HG03045 (cell line): ENCODE measurements around the gene OR2V1.
"Not testable (repeated sequence)": the region's sequence is repeated elsewhere in the genome, so short reads cannot be mapped to it uniquely, and the experiment has no call there.

Source experiments
- ATAC-seq: cut with Tn5 transposase; IDR thresholded peaks from one replicate; pipeline ENCODE4 v1.9.1; 2021; ENCODE audit warnings: mild to moderate bottlenecking, moderate library complexity; ENCODE audit not compliant: unreplicated experiment

Gene OR2V1

DNA sequence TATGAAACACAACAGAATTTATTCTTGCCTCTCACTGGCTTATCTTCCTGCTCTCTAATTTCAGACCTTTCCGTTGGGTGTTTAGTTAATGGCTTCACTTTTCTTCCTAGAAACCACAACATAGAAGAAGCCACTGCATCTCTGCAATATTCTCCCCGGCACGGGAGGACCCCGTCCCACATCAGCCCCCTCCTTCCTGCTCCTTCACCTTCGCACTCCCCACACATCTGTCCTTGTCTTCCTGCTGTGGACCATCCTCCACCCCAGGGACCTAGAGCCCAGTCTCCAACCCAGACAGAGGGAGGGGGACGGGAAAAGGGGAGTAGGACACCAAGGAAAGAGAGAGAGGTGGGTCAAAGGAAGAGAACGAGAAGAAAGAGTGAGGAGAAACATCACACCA is 1.4 kb downstream of the OR2V1 start:
- ATAC-seq: no peak

- ATAC-seq: no peak
Measured at GRCh38 chr5:181127907-181128626, 2.9 kb downstream of the OR2V1 start.

GRCh38 chr5:181127456-181127855 is 3.5 kb downstream of the OR2V1 start:
- ATAC-seq: no peak

- ATAC-seq: no peak
Measured at GRCh38 chr5:181126841-181127240, 4.1 kb downstream of the OR2V1 start.

DNA sequence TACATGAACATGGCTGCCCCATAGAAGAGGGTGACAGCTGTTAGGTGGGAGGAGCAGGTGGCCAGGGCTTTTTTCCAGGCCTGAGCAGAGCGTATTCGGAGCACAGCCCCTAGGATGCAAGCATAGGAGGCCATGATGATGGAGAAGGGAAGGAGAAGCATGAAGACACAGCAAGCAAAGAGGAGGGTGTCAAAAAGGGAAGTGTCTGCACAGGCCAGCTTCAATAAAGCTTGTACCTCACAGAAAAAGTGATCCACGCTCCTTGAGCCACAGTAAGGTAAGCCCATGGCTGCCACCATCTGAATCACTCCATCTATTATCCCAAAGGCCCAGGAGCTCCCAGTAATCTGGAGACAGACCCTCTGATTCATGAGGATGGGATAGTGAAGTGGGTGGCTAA is 6.4 kb downstream of the OR2V1 start:
- no peak for ATAC-seq

GRCh38 chr5:181121675-181122561 is 9.1 kb downstream of the OR2V1 start:
- no peak for ATAC-seq

GRCh38 chr5:181120761-181121160 is 10.2 kb downstream of the OR2V1 start:
- no peak for ATAC-seq

DNA sequence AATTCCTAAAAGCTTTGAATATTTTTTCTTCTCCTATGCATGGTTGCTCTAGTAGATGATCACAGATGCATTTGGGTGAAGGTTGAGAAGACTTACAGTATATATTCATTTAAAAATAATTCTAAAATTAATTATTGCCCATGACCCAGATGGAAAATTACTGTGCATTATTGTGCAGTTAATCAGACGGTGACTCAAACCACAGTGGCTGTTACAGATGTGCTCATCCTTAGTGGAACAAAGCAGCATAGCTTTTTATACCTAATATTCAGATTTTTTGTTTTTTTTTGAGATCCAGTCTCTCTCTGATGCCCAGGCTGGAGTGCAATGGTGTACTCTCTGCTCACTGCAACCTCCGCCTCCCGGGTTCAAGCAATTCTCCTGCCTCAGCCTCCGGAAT is 10.7 kb downstream of the OR2V1 start:
- no peak for ATAC-seq

GRCh38 chr5:181119105-181119504 is 11.9 kb downstream of the OR2V1 start:
- ATAC-seq: no peak

- ATAC-seq: no peak
Measured at GRCh38 chr5:181118369-181118768, 12.6 kb downstream of the OR2V1 start.

GRCh38 chr5:181114844-181115778 is 15.9 kb downstream of the OR2V1 start:
- ATAC-seq: no peak

DNA sequence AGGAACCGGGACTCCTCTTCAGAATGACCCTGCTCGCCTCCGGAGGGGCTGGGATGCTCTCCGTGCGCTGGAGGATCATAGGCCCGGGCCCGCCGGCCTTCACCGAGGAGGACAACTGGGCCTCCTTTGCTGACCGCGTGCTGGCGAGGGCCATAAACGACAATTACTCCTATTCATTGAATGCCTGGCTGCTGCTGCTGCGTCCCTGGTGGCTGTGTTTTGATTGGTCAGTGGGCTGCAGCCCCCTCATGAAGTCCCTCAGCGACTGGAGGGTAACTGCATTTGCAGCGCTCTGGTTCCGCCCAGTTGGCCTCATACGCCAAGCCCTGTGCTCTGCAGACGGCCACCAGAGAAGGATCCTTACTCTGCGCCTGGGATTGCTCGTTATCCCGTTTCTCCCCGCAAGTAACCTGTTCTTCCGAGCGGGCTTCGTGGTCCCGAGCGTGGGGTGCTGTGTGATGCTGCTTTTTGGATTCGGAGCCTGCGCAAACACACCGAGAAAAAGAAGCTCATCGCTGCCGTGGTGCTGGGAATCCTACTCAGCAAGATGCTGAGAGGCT is 16.6 kb downstream of the OR2V1 start:
- no peak for ATAC-seq

DNA sequence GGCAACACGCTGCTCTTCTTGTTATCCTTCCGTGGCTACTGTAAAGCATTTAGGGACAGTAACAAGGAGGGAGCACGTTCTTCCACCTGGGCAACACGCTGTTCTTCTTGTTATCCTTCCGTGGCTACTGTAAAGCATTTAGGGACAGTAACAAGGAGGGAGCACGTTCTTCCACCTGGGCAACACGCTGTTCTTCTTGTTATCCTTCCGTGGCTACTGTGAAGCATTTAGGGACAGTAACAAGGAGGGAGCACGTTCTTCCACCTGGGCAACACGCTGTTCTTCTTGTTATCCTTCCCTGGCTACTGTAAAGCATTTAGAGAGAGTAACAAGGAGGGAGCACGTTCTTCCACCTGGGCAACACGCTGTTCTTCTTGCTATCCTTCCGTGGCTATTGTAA is 17.4 kb downstream of the OR2V1 start:
- ATAC-seq: not testable (repeated sequence)

DNA sequence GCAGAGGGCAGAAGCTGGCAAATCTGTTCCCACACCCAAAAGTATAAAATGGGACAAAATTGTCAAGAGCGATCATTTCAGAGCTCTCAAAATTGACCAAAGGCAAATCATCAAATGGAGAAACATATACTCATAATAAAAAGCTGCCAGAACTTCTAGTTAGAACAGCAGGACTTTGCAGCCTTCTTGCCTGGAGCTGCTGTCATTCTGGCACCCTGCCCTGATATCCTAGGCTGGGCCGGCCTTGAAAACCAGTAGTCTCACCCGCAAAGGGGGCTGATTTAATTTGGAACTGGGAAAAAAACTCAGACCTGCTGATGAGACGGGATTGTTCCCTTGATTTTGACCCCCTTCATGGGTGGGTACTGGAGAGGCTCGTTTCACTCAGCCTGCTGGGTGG is 18.5 kb downstream of the OR2V1 start:
- ATAC-seq: no peak

- no peak for ATAC-seq
Measured at GRCh38 chr5:181111010-181111409, 20.0 kb downstream of the OR2V1 start.

- no peak for ATAC-seq
Measured at GRCh38 chr5:181109489-181110013, 21.4 kb downstream of the OR2V1 start.

DNA sequence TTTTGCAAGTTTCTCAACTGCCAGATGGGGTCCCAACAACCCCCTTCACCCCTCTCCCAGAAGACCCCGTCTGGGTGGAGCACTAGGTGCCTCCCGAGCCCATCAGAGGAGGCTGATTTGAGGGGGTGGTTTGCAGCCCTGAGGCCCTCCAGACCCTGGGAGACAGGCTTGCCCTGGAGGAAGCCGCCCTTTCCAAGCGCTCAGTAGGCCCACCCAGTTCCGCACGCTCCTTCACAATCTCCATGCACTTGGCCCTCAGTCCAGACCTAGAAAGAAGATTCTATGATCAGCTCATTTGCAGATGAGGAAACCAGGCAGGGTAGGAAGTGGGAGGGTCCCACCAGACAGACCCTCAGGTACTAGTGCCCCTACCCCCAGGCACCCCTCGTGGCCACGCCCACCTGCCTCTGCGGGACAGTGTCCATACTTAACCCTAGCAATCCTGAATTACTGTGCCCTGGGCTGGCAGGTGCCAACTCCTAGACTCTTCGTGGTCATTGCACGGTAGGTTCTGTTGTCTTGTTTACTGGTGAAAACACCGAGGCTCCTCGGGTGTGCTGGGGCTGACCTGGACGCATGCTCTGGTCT is 22.3 kb downstream of the OR2V1 start:
- ATAC-seq: no peak

DNA sequence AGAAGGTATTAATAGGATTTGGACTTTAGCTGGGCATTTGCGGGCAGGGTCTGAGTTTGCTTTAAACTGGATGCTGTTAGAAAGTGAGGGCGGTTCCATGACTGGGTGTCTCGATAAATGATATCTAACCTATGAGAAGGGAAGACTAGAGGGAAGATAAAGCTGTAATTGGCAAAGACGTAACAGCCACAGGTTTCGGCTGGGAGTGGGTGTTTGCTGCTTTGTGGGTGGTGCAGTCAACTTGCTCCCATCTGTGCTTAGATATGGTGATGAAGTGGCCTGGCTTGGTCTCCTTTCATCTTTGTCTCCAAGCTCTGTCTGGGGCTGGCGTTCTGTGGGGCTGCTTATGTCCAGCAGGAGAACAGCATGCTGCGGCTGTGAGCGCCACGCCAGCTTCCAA is 23.3 kb downstream of the OR2V1 start:
- ATAC-seq: no peak

DNA sequence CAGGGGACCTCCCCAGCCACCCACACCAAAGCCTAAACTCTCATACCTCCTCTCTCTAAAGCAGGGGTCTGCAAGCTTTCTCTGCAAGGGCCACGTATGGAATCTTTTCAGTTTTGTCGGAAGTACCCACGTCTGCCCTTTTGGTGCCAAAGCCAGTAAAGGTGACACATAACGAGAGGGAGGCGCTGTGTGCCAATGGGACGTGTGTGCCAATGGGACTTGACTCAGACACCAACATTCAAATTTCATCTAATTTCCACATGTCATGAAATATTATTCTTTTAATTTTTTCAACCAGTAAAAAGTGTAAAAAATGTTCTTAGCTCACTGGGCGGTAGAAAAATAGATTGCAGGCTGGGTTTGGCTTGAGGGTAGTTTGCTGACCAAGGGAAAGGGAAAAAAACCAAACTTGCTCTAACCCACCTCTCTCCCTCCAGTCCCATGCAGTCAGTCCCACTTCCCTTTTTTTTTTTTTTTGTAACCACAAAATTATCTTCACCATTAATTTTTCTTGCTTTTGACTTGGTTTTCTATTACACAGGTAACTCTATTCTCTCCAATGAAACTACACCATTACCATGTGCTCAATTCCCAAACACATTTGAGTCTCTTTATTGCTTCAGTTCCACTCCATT is 25.5 kb downstream of the OR2V1 start:
- no peak for ATAC-seq
